ENCODE measurements around the gene SLC4A4. TPM values are rescaled to one million over a fixed set of nuclear protein-coding genes. Genes with fewer than 3 reads are reported as not detected.

Gene SLC4A4
- total and polyA plus RNA-seq, 3 experiments from 2014 or later = 1.2 to 9.1 (median 1.3) TPM

DNA sequence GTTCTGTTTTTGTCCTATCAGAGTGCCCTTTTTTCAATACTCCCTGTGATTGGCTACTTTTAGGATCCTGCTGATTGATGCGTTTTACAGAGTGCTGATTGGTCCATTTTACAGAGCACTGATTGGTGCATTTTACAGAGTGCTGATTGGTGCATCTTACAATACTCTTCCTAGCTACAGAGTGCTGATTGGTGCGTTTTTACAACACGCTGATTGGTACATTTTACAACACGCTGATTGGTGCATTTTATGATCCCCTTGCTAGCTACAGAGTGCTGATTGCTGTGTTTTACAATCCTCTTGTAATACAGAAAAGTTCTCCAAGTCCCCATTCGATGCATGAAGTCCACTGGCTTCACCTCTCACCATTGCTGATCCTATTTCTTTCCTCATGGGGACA, 268.3 kb downstream of the SLC4A4 start:
- Mint-ChIP-seq H3K36me3 (peaks cover 0 to 5% (median 0%) of the 10 kb centered on the region in 3 donors), H3K27ac (no peak overlapping the region), H3K27me3 (peaks cover 7 to 31% of the 10 kb centered on the region in 2 donors), H3K4me1 (no peaks in the 10 kb centered on the region), H3K9me3 (peaks cover 0 to 6% (median 4%) of the 10 kb centered on the region in 5 donors), H3K4me3 (no peak overlapping the region)
- Histone ChIP-seq H3K36me3 (ENCODE audit: insufficient read depth, low read length) (no peaks in the 10 kb centered on the region), H3K9me3 (ENCODE audit: low read length) (no peaks in the 10 kb centered on the region), H3K27ac (ENCODE audit: low read depth, low read length) (no peak overlapping the region), H3K4me1 (ENCODE audit: insufficient read depth, low read length) (no peaks in the 10 kb centered on the region), H3K27me3 (ENCODE audit: insufficient read depth, low read length, poor library complexity, severe bottlenecking) (no peaks in the 10 kb centered on the region), H3K4me3 (ENCODE audit: low read length) (no peak overlapping the region)
- CTCF ChIA-PET = no interaction called here
- POLR2A ChIA-PET = no interaction called here
- DNase-seq = no peak

DNA sequence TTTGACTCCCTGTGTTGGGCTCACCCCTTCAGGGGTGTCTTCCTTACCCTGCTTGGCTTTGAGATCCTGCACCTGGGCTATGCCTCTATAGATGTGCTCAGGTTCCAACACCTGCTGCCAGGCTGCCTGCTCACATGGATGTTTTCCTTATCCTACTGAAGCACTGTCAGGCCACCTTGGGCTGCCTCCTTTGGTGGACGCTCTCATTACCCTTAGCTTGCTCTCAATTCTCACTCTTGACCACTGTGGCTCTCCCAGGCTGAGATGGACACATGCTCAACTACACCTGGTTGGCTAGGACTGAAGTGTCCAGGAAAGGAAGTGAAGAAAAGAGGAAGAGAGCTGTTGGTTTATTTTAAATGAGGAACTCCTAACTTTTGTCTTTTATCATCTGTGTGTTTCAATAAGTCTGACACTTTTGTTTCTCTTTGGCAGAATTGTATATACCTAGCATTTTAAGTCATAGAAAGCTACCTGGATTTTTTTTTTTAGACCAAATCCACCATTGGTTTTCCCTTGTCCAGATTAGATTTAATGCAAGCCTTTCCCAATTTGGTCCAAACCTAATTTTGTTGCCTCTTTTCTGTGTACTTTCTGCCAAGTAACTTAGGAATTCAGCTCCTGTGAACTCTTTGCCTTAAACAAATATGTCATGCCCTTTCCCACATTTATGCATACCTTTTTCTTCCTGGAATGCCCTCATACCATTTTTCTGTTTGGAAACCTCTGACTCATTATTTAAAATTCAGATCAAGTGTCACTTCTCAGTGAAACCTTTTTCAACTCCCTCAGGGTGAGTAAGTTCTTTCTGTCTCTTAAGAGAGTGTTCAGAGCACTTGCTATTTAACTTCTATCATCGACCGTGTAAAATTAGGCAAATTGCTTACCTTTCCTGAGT, 269.2 kb downstream of the SLC4A4 start:
- Mint-ChIP-seq H3K27me3 (peaks cover 7 to 27% of the 10 kb centered on the region in 2 donors), H3K27ac (no peak overlapping the region), H3K4me3 (no peak overlapping the region), H3K9me3 (peaks cover 0 to 6% (median 4%) of the 10 kb centered on the region in 5 donors), H3K4me1 (no peaks in the 10 kb centered on the region), H3K36me3 (peaks cover 0 to 5% (median 0%) of the 10 kb centered on the region in 3 donors)
- no peak for DNase-seq
- Histone ChIP-seq H3K27me3 (ENCODE audit: insufficient read depth, low read length, poor library complexity, severe bottlenecking) (no peaks in the 10 kb centered on the region), H3K4me1 (ENCODE audit: insufficient read depth, low read length) (no peaks in the 10 kb centered on the region), H3K9me3 (ENCODE audit: low read length) (no peaks in the 10 kb centered on the region), H3K36me3 (ENCODE audit: insufficient read depth, low read length) (no peaks in the 10 kb centered on the region), H3K27ac (ENCODE audit: low read depth, low read length) (no peak overlapping the region), H3K4me3 (ENCODE audit: low read length) (no peak overlapping the region)
- CTCF ChIA-PET = no interaction called here
- POLR2A ChIA-PET = no interaction called here

DNA sequence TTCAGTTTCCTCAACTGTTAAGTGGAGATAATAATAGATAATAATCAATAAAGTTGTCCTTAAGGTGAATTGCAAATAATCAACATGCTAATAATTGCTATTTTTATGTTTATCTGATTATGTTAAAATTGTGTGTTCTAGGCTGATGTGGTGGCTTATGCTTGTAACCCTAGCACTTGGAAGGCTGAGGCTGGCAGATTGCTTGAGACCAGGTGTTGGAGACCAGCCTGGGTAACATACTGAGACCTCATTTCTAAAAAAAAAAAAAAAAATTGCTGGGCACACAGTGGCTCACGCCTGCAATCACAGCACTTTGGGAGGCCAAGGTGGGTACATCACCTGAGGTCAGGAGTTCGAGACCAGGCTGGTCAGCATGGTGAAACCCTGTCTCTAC, 269.9 kb downstream of the SLC4A4 start:
- H3K4me3 ChIP-seq (ENCODE audit: low read length) = no peak overlapping the region
- DNase-seq = no peak
- H3K9me3 ChIP-seq (ENCODE audit: low read length) = no peaks in the 10 kb centered on the region
- CTCF ChIA-PET = no interaction called here
- Mint-ChIP-seq H3K27ac (no peak overlapping the region), H3K4me1 (no peaks in the 10 kb centered on the region), H3K4me3 (no peak overlapping the region), H3K27me3 (peaks cover 7 to 27% of the 10 kb centered on the region in 2 donors), H3K36me3 (peaks cover 0 to 5% (median 0%) of the 10 kb centered on the region in 3 donors), H3K9me3 (peaks cover 0 to 6% (median 4%) of the 10 kb centered on the region in 5 donors)
- H3K36me3 ChIP-seq (ENCODE audit: insufficient read depth, low read length) = no peaks in the 10 kb centered on the region
- no peaks in the 10 kb centered on the region for H3K27me3 ChIP-seq (ENCODE audit: insufficient read depth, low read length, poor library complexity, severe bottlenecking)
- no peak overlapping the region for H3K27ac ChIP-seq (ENCODE audit: low read depth, low read length)
- no peaks in the 10 kb centered on the region for H3K4me1 ChIP-seq (ENCODE audit: insufficient read depth, low read length)
- POLR2A ChIA-PET = no interaction called here

DNA sequence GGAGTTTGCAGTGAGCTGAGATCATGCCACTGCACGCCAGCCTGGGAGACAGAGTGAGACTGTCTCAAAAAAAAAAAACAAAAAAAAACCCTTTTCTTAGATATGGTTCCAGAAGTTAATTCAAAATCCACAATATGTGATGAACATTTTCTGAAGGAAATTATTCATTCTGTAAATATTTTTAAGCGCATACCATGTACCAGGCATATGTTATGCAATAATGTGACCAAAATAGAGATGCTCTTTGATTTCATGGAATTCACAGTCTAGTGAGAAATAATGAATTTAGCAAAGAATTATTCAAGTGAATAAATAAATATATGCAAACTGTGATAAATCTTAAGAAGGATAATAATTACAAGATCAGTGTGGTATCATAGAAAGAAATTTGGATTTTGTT, 270.3 kb downstream of the SLC4A4 start:
- Mint-ChIP-seq H3K27ac (no peak overlapping the region), H3K4me1 (no peaks in the 10 kb centered on the region), H3K36me3 (peaks cover 0 to 5% (median 0%) of the 10 kb centered on the region in 3 donors), H3K9me3 (peaks cover 0 to 6% (median 4%) of the 10 kb centered on the region in 5 donors), H3K4me3 (no peak overlapping the region), H3K27me3 (peaks cover 10 to 27% of the 10 kb centered on the region in 2 donors)
- Histone ChIP-seq H3K9me3 (ENCODE audit: low read length) (no peaks in the 10 kb centered on the region), H3K36me3 (ENCODE audit: insufficient read depth, low read length) (no peaks in the 10 kb centered on the region), H3K4me3 (ENCODE audit: low read length) (no peak overlapping the region), H3K4me1 (ENCODE audit: insufficient read depth, low read length) (no peaks in the 10 kb centered on the region), H3K27me3 (ENCODE audit: insufficient read depth, low read length, poor library complexity, severe bottlenecking) (no peaks in the 10 kb centered on the region), H3K27ac (ENCODE audit: low read depth, low read length) (no peak overlapping the region)
- CTCF ChIA-PET = no interaction called here
- POLR2A ChIA-PET = no interaction called here
- DNase-seq = no peak

DNA sequence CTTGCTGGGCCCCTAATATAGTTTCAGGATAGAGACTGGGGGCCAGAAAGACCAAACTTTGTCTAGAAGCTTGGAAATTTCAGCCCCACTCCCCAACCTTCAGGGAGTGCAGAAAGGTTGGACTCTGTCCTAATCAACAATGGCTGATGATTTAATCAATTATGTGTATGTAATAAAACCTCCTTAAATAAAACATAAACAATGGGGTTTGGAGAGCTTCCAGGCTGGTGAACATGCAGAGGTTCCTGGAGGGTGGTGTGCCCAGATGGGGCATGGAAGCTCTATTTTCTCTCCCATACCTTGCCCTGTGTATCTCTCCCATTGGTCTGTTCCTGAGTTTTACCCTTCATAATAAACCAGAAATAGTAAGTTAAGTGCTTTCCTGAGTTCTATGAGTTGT, 270.8 kb downstream of the SLC4A4 start:
- H3K36me3 Mint-ChIP-seq = peaks cover 0 to 5% (median 0%) of the 10 kb centered on the region in 3 donors
- POLR2A ChIA-PET = no interaction called here
- Histone ChIP-seq H3K9me3 (ENCODE audit: low read length) (no peaks in the 10 kb centered on the region), H3K4me1 (ENCODE audit: insufficient read depth, low read length) (no peaks in the 10 kb centered on the region), H3K36me3 (ENCODE audit: insufficient read depth, low read length) (no peaks in the 10 kb centered on the region), H3K27me3 (ENCODE audit: insufficient read depth, low read length, poor library complexity, severe bottlenecking) (no peaks in the 10 kb centered on the region), H3K27ac (ENCODE audit: low read depth, low read length) (no peak overlapping the region), H3K4me3 (ENCODE audit: low read length) (no peak overlapping the region)
- H3K4me1 Mint-ChIP-seq = no peaks in the 10 kb centered on the region
- H3K27ac Mint-ChIP-seq = no peak overlapping the region
- DNase-seq = no peak
- CTCF ChIA-PET = no interaction called here
- no peak overlapping the region for H3K4me3 Mint-ChIP-seq
- peaks cover 10 to 27% of the 10 kb centered on the region in 2 donors for H3K27me3 Mint-ChIP-seq
- peaks cover 0 to 6% (median 4%) of the 10 kb centered on the region in 5 donors for H3K9me3 Mint-ChIP-seq

DNA sequence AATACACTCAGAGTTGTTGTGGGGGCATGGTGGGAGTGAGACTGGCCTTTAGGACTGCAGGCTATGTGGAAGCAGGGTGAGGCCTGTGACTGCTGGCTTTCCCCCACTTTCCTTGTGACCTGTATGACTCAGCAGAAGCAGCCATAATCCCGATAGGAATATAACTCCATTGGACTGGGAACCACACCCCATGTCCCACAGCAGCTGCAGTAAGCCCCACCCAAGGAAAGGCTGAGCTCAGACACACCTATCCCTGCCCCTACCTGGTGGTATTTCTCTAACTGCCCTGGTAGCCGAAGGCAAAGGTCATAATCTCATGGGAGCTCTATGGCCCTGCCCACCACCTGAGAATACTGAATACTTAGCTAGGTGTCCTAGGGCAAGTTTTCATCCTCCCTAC, 275.8 kb downstream of the SLC4A4 start:
- H3K4me3 Mint-ChIP-seq = no peak overlapping the region
- H3K9me3 Mint-ChIP-seq = peaks cover 5 to 18% (median 5%) of the 10 kb centered on the region in 5 donors
- H3K27me3 Mint-ChIP-seq = peaks cover 7 to 11% of the 10 kb centered on the region in 2 donors
- ChIA-PET POLR2A (no interaction called here), CTCF (no interaction called here)
- Histone ChIP-seq H3K4me1 (ENCODE audit: insufficient read depth, low read length) (no peaks in the 10 kb centered on the region), H3K27me3 (ENCODE audit: insufficient read depth, low read length, poor library complexity, severe bottlenecking) (no peaks in the 10 kb centered on the region), H3K36me3 (ENCODE audit: insufficient read depth, low read length) (no peaks in the 10 kb centered on the region), H3K4me3 (ENCODE audit: low read length) (no peak overlapping the region), H3K9me3 (ENCODE audit: low read length) (no peaks in the 10 kb centered on the region), H3K27ac (ENCODE audit: low read depth, low read length) (no peak overlapping the region)
- no peaks in the 10 kb centered on the region for H3K4me1 Mint-ChIP-seq
- peaks cover 0 to 8% (median 0%) of the 10 kb centered on the region in 3 donors for H3K36me3 Mint-ChIP-seq
- DNase-seq = no peak
- no peak overlapping the region for H3K27ac Mint-ChIP-seq

DNA sequence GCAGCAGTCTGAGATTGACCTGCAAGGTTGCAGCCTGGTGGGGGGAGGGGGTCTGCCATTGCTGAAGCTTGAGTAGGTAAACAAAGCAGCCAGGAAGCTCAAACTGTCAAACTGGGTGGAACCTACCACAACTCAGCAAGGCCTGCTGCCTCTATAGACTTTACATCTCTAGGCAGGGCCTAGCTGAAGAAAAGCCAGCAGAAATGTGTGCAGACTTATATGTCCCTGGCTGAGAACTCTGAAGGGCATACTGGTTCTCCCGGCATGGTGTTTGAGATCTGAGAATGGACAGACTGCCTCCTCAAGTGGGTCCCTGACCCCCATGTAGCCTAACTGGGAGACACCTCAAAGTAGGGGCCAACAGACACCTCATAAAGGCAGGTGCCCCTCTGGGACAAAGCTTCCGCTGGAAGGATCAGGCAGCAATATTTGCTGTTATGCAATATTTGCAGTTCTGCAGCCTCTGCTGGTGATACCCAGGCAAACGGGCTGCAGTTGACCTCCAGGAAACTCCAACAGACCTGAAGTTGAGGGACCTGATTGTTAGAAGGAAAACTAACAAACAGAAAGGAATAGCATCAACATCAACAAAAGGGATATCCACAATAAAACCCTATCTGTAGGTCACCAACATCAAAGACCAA, 277.5 kb downstream of the SLC4A4 start:
- CTCF ChIA-PET = no interaction called here
- H3K36me3 ChIP-seq (ENCODE audit: insufficient read depth, low read length) = no peaks in the 10 kb centered on the region
- no peaks in the 10 kb centered on the region for H3K4me1 ChIP-seq (ENCODE audit: insufficient read depth, low read length)
- Mint-ChIP-seq H3K9me3 (peaks cover 5 to 32% (median 17%) of the 10 kb centered on the region in 5 donors), H3K36me3 (peaks cover 0 to 8% (median 0%) of the 10 kb centered on the region in 3 donors), H3K27ac (no peak overlapping the region), H3K4me3 (no peak overlapping the region), H3K4me1 (no peaks in the 10 kb centered on the region), H3K27me3 (peaks cover 1 to 9% of the 10 kb centered on the region in 2 donors)
- POLR2A ChIA-PET = no interaction called here
- DNase-seq = no peak
- no peaks in the 10 kb centered on the region for H3K27me3 ChIP-seq (ENCODE audit: insufficient read depth, low read length, poor library complexity, severe bottlenecking)
- H3K9me3 ChIP-seq (ENCODE audit: low read length) = no peaks in the 10 kb centered on the region
- H3K4me3 ChIP-seq (ENCODE audit: low read length) = no peak overlapping the region
- H3K27ac ChIP-seq (ENCODE audit: low read depth, low read length) = no peak overlapping the region
